SKM-1 (cell line): ENCODE results near the gene LEKR1.

Source experiments
- DNase-seq: peaks from one replicate; lab custom pipeline; 2025; ENCODE audit not compliant: unreplicated experiment; lab: John Stamatoyannopoulos, UW

The LEKR1 gene

DNA sequence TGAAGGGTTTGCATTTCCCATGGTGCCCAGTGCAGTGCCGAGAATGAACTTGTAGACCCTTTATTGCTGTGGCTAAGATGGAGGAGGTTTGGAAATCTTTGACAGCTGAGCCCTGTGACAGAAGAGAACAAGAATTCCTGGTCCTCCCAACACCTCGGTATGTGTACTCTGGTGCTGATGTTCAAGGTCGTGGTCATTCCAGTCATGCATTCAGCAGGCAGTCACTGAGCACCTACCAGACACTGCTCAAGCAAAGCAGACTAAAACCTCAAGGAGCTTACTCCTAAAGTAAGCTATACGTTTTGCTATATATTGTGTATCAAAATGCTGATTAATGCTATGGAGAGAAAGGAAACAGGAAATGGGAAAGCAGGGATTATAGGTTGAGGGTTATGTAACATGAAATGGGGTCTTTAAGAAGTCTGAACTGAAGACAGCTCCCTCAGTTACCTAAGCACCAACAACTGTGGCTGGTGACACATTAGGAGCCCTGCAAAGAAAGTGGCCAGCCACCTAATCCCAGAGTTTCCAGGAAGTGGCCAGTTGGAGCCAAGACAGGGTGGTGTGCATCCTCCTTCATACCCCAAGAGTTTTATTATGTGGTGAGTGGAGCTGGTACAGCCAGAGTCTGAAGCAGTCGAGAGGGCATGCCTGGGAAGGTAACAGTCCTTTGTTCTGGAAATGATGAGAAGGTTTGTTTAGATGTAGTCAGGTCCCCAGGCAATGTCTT lies 268.8 kb downstream of the LEKR1 start:
- DNase-seq, result no peak
